Endothelial cell of umbilical vein (primary cell): ENCODE results near the gene HEYL. TPM values are rescaled to one million over a fixed set of nuclear protein-coding genes. Genes with fewer than 3 reads are reported as not detected.

Experiments
- BruUV-seq: library from RNA; stranded (reverse); fragments of 400-500 nt; replicated peaks from 2 replicates; lab custom pipeline; 2021; lab: Mats Ljungman, UMichigan
- CTCF ChIA-PET: fragments of 300-600, 350-600 bp; sonication (Branson Sonifier 250); formaldehyde crosslinking; loops from one replicate; lab custom pipeline; 2021; ENCODE audit warnings: antibody characterized with exemption, inconsistent platforms; lab: Charles Lee
- POLR2A ChIA-PET: fragments of 300-600, 350-600 bp; sonication (Branson Sonifier 250); formaldehyde crosslinking; loops from one replicate; lab custom pipeline; 2021; ENCODE audit warnings: antibody characterized with exemption, inconsistent platforms; lab: Charles Lee
- DNase-seq: peaks from one replicate; pipeline ENCODE4 v3.0.0-alpha.2; 2011; ENCODE audit warnings: low read depth, low spot score
- FAIRE-seq: peaks from 2 replicates; lab custom pipeline; 2011; peaks lifted over from hg19 to GRCh38; lab: Jason Lieb, UNC
- H2AFZ ChIP-seq: 2 replicates; pipeline ENCODE4 v1.6.0; 2012; ENCODE audit warnings: low read depth, low read length, control low read depth, inconsistent platforms
- H3K27ac ChIP-seq: 2 replicates; pipeline ENCODE4 v1.5.1; 2011; ENCODE audit warnings: low read depth, mild to moderate bottlenecking, control low read depth, low read length, moderate library complexity; ENCODE audit not compliant: insufficient read depth
- H3K27me3 ChIP-seq, 2 experiments: 2 replicates each; pipeline versions ENCODE4 v1.6.0 to v1.6.1; 2011; ENCODE audit warnings: low read length in 2 of 2, mixed read lengths in 1 of 2; ENCODE audit not compliant: control insufficient read depth in 2 of 2, insufficient read depth in 2 of 2
- H3K36me3 ChIP-seq, 2 experiments: 2 replicates in 1 of 2; 3 replicates in 1 of 2; pipeline ENCODE4 v1.5.1; 2011; ENCODE audit warnings: low read length in 2 of 2, mild to moderate bottlenecking in 1 of 2, moderate library complexity in 1 of 2; ENCODE audit not compliant: control insufficient read depth in 2 of 2, insufficient read depth in 2 of 2; ENCODE audit errors: extremely low read depth in 1 of 2
- H3K4me1 ChIP-seq: 3 replicates; pipeline ENCODE4 v1.5.1; 2011; ENCODE audit warnings: mild to moderate bottlenecking, low read length; ENCODE audit not compliant: control insufficient read depth, insufficient read depth; ENCODE audit errors: extremely low read depth
- H3K4me2 ChIP-seq: 2 replicates; pipeline ENCODE4 v1.6.1; 2011; ENCODE audit warnings: low read length, control low read depth, mixed read lengths; ENCODE audit not compliant: insufficient read depth
- H3K4me3 ChIP-seq, 3 experiments: fragments of 200-600 bp in 1 of 3; sonication (generic), shearing (Covaris generic) in 1 of 3; replicated peaks in 1 of 3; 2 replicates each; pipeline ENCODE4 v1.5.1; 2011 to 2016; ENCODE audit warnings: control low read depth in 3 of 3, low read length in 3 of 3, mild to moderate bottlenecking in 2 of 3, inconsistent platforms in 1 of 3, low read depth in 1 of 3, moderate library complexity in 1 of 3; ENCODE audit not compliant: insufficient read depth in 1 of 3
- H3K79me2 ChIP-seq: 2 replicates; pipeline ENCODE4 v1.6.0; 2012; ENCODE audit warnings: low read length, inconsistent platforms; ENCODE audit not compliant: control insufficient read depth, insufficient read depth
- H3K9ac ChIP-seq: replicated peaks from 2 replicates; pipeline ENCODE3; 2011; ENCODE audit warnings: low read length, control low read depth; ENCODE audit not compliant: insufficient read depth; ENCODE audit errors: extremely low read depth
- H3K9me1 ChIP-seq: replicated peaks from 3 replicates; pipeline ENCODE4 v1.6.0; 2011; ENCODE audit warnings: mild to moderate bottlenecking, low read length; ENCODE audit not compliant: control insufficient read depth, insufficient read depth; ENCODE audit errors: extremely low read depth
- H3K9me3 ChIP-seq: replicated peaks from 2 replicates; pipeline ENCODE4 v1.5.1; 2012; ENCODE audit warnings: low read length, inconsistent platforms; ENCODE audit not compliant: control insufficient read depth, insufficient read depth
- H4K20me1 ChIP-seq: replicated peaks from 2 replicates; pipeline ENCODE3; 2011; ENCODE audit warnings: mild to moderate bottlenecking, low read length; ENCODE audit not compliant: control insufficient read depth, insufficient read depth; ENCODE audit errors: extremely low read depth
- CTCF ChIP-seq, 2 donors: IDR thresholded peaks; 1 replicate in 1 of 2; 2 replicates in 1 of 2; pipeline ENCODE4 v1.5.1; 2011; ENCODE audit warnings: low read length in 2 of 2, mild to moderate bottlenecking in 2 of 2, moderate library complexity in 2 of 2, control low read depth in 1 of 2, inconsistent platforms in 1 of 2, low read depth in 1 of 2; ENCODE audit not compliant: insufficient read depth in 1 of 2; ENCODE audit errors: extremely low read depth in 1 of 2
- EZH2 ChIP-seq: IDR thresholded peaks from 2 replicates; pipeline ENCODE4 v1.6.1; 2012; ENCODE audit warnings: borderline replicate concordance, low read depth, mild to moderate bottlenecking, moderate library complexity, low read length, inconsistent platforms; ENCODE audit not compliant: severe bottlenecking
- FOS ChIP-seq: IDR thresholded peaks from 2 replicates; pipeline ENCODE4 v1.6.1; 2011; ENCODE audit warnings: mild to moderate bottlenecking, low read length, moderate library complexity, borderline replicate concordance; ENCODE audit not compliant: insufficient read depth
- GATA2 ChIP-seq: IDR thresholded peaks from 2 replicates; pipeline ENCODE4 v1.7.0; 2011; ENCODE audit warnings: low read depth, mild to moderate bottlenecking, moderate library complexity, mixed read lengths, low read length; ENCODE audit not compliant: insufficient read length, insufficient read depth
- JUN ChIP-seq: IDR thresholded peaks from 2 replicates; pipeline ENCODE4 v1.6.1; 2011; ENCODE audit warnings: borderline replicate concordance, low read depth; ENCODE audit not compliant: insufficient read length, insufficient read depth
- MAX ChIP-seq: IDR thresholded peaks from 2 replicates; pipeline ENCODE4 v1.6.1; 2011; ENCODE audit not compliant: insufficient read depth, insufficient read length
- MYC ChIP-seq: IDR thresholded peaks from one replicate; pipeline ENCODE4 v1.6.1; 2011; ENCODE audit warnings: mild to moderate bottlenecking, low read depth, low read length
- POLR2A ChIP-seq: IDR thresholded peaks from 2 replicates; pipeline ENCODE4 v1.6.1; 2012; ENCODE audit warnings: low read depth, mild to moderate bottlenecking, control low read depth, low read length
- POLR2AphosphoS5 ChIP-seq: IDR thresholded peaks from 2 replicates; pipeline ENCODE4 v1.6.1; 2012; ENCODE audit warnings: low read depth, mild to moderate bottlenecking, control low read depth, low read length, moderate library complexity; ENCODE audit not compliant: insufficient read depth
- dilution Hi-C: fragments of 300-500 bp; cut with MboI; formaldehyde crosslinking; loops from one replicate; pipeline ENCODE4 v1.15.0; 2019; ENCODE audit warnings: low sequenced_read_pairs; ENCODE audit not compliant: extremely low pct_ligation_motif_present
- intact Hi-C: fragments of 100-400 bp; cut with micrococcal nuclease; formaldehyde crosslinking; loops from one replicate; pipeline ENCODE4 v1.10.0; 2022
- polyA plus RNA-seq, 4 experiments: library from polyadenylated mRNA; depleted of rRNA in 3 of 4; stranded (reverse) in 3 of 4; unstranded in 1 of 4; fragments of >200 nt; gene quantifications; 2 replicates each; pipeline versions ENCODE4 v1.2.1 to v1.2.3, GENCODE V29; 2011 to 2012; ENCODE audit warnings: missing spikeins in 1 of 4
- total RNA-seq: library from RNA; stranded (reverse); gene quantifications from 2 replicates; pipeline ENCODE4 v1.2.3, GENCODE V29; 2021

HEYL gene
- total and polyA plus RNA-seq, 2 donors (not counting 3 experiments of a cell fraction or from before 2014, with no cell fraction given) = not detected

- POLR2A ChIA-PET = no interaction called here
- Histone ChIP-seq H3K27me3 (peaks cover 62 to 70% of the 10 kb centered on the region in 2 experiments), H3K9me1 (no peaks in the 10 kb centered on the region), H3K9me3 (no peaks in the 10 kb centered on the region), H2AFZ (no peak overlapping the region), H3K4me2 (no peak overlapping the region), H3K27ac (no peak overlapping the region), H3K4me3 (no peak overlapping the region), H4K20me1 (no peaks in the 10 kb centered on the region), H3K79me2 (no peaks in the 10 kb centered on the region), H3K36me3 (no peaks in the 10 kb centered on the region), H3K9ac (no peak overlapping the region), H3K4me1 (no peaks in the 10 kb centered on the region)
- CTCF ChIA-PET = interaction anchor here (0.9 kb wide), 1 partner anchor 13 kb away, joined by 4 read pairs; the partner anchor contains the start of gene NT5C1A
- DNase-seq = no peak
- intact Hi-C loops (no loop called here), dilution Hi-C loops (no loop called here)
- no TSS peak for BruUV-seq
- FAIRE-seq = no peak
- TF ChIP-seq JUN (no peak), POLR2AphosphoS5 (no peak), FOS (no peak), MYC (no peak), MAX (no peak), CTCF (IDR thresholded peaks at IDR 0.05; ENCODE audit: extremely low read depth in 1 of 2, insufficient read depth in 1 of 2, low read depth in 1 of 2, low read length in 2 of 2) (no peak), GATA2 (no peak), POLR2A (no peak), EZH2 (no peak)
Measured at GRCh38 chr1:39685071-39685470, 45.6 kb upstream of the HEYL start.
